Stimulated activated naive CD4-positive, alpha-beta T cell treated with Interleukin-2 at 50 U/mL for 16 hours (primary cell): Measurements from ENCODE around the gene DEFB124.
"Not testable (repeated sequence)": the region's sequence is repeated elsewhere in the genome, so short reads cannot be mapped to it uniquely, and the experiment has no call there.

Experiments used
- DNase-seq: peaks from one replicate; lab custom pipeline; 2025; lab: John Stamatoyannopoulos, UW

The DEFB124 gene, protein sequence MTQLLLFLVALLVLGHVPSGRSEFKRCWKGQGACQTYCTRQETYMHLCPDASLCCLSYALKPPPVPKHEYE

DNA sequence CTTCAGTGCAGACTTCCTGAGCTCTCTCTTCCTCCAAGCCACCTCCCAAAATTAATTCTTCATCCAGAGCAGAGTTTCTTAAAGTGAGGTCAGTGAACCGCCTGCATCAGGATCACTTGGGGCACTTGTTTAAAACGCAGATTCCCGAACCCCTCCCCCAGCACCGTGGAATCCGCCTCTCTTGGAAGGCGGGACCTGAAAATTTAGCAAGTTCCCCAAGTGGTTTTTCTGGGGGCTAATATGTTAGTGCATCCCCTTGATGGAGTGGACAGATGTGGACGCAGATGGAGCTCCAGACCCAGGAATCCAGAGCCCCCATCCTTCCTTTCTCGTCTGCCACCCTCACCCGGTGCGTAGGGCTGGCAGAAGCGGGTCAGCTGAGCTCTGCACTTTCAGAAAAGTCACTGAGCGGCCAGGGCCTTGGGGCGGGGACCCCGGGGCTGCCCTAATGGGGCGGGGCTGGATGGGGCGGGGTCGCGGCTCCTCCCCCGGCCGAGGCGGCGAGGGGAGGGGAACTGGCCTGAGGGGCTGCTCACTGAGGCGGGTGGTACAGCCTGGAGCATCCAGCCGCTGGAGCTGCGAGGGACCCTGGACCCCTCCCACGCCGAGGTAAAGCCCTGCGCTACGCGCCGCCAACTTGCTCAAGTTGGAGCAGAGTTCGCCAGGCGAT is at the start of gene DEFB124, which contains the start of gene REM1:
DEFB124 (minus strand) TSS at position 370 of the 670 bp plus-strand sequence. CDS start 2,114 bp downstream, outside the sequence.
REM1 (plus strand) TSS at position 531 of the 670 bp plus-strand sequence. CDS start 1,158 bp downstream, outside the sequence.
- no peak for DNase-seq

GRCh38 chr20:31523361-31524283 is 48.7 kb upstream of the DEFB124 start:
- DNase-seq, result no peak

- no peak for DNase-seq
These were observed 47.8 kb upstream of the DEFB124 start for GRCh38 chr20:31522731-31523130.

DNA sequence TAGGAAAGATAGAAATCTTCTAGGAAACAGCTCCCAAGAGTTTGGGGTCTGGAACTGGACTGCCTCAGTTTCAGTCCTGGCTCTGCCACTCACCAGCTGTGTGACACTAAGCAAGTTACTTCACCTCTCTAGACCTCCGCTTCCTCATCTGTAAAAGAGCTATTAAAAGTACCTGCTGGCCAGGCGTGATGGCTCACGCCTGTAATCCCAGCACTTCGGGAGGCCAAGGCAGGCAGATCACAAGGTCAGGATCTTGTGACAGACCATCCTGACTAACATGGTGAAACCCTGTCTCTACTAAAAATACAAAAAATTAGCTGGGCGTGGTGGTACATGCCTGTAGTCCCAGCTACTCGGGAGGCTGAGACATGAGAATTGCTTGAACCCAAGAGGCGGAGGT is 46.3 kb upstream of the DEFB124 start:
- DNase-seq, result not testable (repeated sequence)

- no peak for DNase-seq
These were observed 42.4 kb upstream of the DEFB124 start for GRCh38 chr20:31517373-31517772.

GRCh38 chr20:31516651-31517050 is 41.7 kb upstream of the DEFB124 start:
- no peak for DNase-seq

- DNase-seq, result no peak
These were observed 41.2 kb upstream of the DEFB124 start for GRCh38 chr20:31516166-31516565.

GRCh38 chr20:31515775-31516107 is 40.8 kb upstream of the DEFB124 start:
- DNase-seq, result no peak

GRCh38 chr20:31515072-31515774 is 40.3 kb upstream of the DEFB124 start:
- DNase-seq, result no peak

GRCh38 chr20:31514154-31515071 is 39.5 kb upstream of the DEFB124 start, which contains the start of gene HM13:
Gene HM13 (plus strand): TSS chr20:31514442. CDS start chr20:31514552, 110 bp downstream.
- peak; percentile 79 for DNase-seq

DNA sequence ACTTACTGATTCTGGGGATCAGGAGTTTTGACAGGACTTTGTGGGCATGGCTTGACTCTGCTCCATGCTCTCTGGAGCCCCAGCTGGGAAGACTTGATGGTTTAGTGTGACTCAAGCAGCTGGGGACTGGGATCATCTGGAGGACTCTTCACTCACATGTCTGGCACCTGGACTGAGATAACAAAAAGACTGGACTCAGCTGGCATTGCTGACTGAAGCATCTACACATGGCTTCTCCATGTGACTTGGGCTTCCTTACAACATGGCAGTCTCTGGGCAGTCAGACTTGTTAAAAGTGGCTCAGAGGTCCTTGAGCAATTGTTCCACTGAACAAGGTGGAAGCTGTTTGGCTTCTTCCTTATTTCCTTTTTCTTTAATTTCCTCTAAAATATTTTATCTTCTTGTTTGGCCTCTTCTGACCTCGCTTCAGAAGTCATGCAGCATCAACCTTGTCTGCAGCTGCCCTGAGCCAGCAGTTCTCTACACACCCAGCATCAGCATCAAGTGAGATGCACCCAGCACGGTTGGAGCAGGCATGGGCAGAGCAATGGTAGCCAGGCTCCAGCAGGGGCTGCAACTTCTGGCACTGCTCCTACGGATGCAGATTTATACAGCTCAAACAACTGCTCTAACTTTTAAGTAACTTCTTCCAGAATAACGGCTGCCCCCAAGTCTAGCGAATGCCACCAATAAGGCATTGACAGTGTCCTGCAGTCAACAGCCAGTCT is 33.8 kb upstream of the DEFB124 start:
- no peak for DNase-seq

- DNase-seq, result no peak
These were observed 31.0 kb upstream of the DEFB124 start for GRCh38 chr20:31505903-31506302.

DNA sequence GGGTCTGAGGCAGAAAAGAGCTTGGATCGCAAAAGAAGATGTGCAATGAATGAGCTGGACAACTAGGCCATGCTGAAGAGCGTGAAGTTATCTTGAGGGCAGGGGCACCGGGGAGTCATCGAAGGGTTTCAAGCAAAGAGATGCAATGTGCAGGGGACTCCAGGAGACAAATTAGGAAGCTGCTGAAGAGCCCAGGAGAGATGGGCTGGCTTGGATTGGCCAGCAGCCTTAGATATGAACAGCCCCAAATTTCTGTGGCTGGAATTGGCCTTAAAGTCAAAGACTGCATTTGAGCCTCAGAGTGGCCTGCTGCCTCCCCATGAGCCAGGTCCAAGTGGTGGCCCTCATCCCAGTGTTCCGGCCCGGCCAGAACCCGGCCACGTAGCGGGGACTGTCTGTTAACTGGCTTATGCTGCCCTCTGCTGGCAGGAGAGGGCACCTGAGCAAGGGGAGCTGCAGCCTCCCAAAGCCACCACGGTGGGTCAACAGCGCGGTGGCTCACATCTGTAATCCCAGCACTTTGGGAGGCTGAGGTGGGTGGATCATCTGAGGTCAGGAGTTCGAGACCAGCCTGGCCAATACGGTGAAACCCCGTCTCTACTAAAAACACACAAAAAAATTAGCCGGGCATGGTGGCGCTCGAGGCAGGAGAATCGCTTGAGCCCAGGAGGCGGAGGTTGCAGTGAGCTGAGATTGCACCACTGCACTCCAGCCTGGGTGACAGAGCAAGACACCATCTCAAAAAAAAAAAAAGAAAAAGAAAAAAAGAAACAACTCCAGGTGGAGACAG is 28.2 kb upstream of the DEFB124 start:
- peak; percentile 59 for DNase-seq

DNA sequence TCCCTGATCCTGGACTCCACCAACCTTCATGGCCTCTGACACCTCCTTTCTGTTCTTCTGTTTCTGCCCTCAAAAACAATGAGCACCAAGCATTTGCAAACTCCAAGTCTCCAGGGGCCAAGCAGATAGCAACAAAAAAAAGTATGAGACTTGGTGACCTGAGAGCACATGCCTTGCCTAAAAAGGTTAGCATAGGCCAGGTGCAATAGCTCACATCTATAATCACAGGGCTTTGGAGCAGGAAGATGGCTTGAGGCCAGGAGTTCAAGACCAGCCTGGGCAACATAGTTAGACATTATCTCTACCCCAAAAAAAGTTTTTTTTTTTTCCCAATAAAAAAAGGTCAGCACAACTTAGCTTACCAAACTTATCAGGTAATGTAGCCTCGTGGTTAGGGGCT is 25.6 kb upstream of the DEFB124 start:
- no peak for DNase-seq

DNA sequence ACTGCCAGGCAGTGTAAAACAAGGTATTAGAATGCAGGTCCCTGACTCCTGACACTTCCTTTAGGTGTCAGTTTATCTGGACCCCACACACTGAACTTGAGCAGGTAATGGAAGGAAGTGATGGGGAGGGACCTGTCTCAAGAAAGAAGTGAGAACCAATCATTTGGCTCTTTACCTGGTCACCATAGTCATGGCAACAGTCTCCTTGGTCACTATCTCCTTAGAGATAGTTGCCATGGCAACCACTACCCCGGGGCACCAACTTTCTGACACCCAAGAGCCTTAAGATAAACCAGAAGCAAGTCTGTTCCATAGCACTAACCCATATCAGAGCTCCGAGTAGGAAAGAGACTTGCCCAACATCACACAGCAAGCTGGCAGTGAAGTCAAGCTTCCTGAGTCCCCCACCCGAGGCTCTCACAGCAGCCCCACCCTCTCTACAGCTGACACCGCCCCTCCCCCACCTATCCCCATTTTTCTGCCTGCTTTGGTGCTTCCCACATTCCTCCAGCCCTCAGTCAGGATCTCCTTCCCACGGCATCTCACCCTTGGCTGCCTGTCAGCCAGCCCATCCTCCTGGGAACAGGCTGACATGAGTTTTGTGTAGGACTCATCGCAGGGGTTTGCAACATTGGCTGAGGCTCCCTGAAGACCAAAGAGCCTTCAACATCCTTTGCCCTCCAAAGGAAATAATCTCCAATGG is 23.1 kb upstream of the DEFB124 start:
- DNase-seq, result no peak

DNA sequence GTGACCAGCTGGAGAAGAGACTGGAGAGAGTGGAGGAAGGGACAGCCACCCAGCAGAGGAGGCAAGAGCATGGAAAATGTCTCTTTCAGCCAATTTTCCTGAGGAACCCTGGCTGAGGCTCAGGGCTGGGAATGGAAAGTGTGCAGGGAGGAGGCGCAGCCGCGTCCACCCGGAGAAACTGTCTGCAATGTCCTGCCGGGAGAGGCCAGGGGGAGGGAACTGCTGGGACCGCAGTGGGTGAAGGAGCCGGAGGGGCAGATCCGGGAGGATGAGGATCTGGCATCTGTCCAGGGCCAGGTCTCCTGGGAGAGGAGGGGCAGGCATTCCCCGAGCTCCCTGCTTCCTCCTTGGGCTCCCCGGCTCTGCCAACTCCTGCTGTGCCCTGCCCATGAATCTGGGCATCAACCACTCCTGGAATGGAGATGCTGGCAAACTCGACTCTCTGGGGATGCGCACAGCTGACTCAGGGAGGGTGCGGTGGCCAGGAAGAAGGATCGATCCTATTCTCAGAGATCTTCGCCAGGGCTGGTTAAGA is 21.9 kb upstream of the DEFB124 start:
- no peak for DNase-seq

DNA sequence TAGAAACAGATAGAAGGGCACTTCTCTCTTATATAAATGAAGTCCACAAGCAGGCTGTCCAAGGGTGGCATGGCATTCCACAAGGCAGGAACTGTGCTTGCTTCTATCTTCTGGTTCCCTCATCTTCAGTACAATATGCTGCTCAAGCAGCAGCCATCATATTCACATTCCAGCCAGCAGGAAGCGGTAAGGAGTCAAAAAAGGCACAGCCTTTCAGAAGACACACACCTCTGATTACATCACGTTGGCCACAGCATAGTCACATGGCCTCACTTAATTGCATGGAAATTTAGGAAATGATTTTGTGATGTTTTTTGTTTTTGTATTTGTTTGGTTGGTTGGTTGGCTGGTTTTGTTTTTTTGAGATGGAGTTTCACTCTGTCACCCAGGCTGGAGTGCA is 19.2 kb upstream of the DEFB124 start:
- DNase-seq, result no peak

DNA sequence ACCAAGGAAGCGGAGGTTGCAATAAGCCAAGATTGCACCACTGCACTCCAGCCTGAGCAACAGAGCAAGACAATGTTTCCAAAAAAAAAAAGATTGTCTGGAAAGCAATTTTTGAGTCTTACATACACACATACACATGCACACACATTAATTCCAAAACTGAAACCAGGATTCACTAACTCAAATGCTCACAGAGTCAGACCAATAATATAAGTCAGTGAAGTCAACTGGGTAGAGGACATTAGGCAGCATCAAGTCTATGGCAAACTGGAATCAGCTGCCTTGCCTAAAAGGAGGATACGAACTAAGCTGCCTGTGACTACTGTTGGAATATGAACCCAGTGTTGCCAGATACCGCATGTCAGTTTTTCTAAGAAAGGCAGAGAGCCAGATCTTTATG is 15.8 kb upstream of the DEFB124 start:
- no peak for DNase-seq

GRCh38 chr20:31489152-31489551 is 14.2 kb upstream of the DEFB124 start:
- no peak for DNase-seq
